WTC11 (cell line): Measurements from ENCODE around the gene BBLN.

Experiments used
- CTCF ChIP-seq: fragments of 200-600 bp; IDR thresholded peaks from 2 replicates; pipeline ENCODE4 v1.8.0; 2022; ENCODE audit warnings: antibody characterized with exemption
- E2F1 ChIP-seq: sonication (generic); formaldehyde crosslinking; IDR thresholded peaks from 2 replicates; pipeline ENCODE4 v1.8.0; 2022; ENCODE audit warnings: mild to moderate bottlenecking, missing genetic modification reagents
- GABPB1 ChIP-seq: sonication (generic); formaldehyde crosslinking; IDR thresholded peaks from 2 replicates; pipeline ENCODE4 v1.8.1; 2023; ENCODE audit warnings: mild to moderate bottlenecking, missing genetic modification reagents
- JUN ChIP-seq: sonication (generic); formaldehyde crosslinking; IDR thresholded peaks from 2 replicates; pipeline ENCODE4 v1.8.0; 2023; ENCODE audit warnings: mild to moderate bottlenecking, missing genetic modification reagents
- NR2C2 ChIP-seq: sonication (generic); formaldehyde crosslinking; IDR thresholded peaks from 2 replicates; pipeline ENCODE4 v1.8.0; 2022; ENCODE audit warnings: mild to moderate bottlenecking, missing genetic modification reagents
- NR3C1 ChIP-seq: sonication (generic); formaldehyde crosslinking; conservative IDR thresholded peaks from 2 replicates; pipeline ENCODE4 v1.8.1; 2023; ENCODE audit warnings: low read depth, mild to moderate bottlenecking, missing genetic modification reagents
- TP53 ChIP-seq: sonication (generic); formaldehyde crosslinking; IDR thresholded peaks from 2 replicates; pipeline ENCODE4 v1.8.1; 2023; ENCODE audit warnings: mild to moderate bottlenecking, missing genetic modification reagents
- USF1 ChIP-seq: sonication (generic); formaldehyde crosslinking; IDR thresholded peaks from 2 replicates; pipeline ENCODE4 v1.8.0; 2022; ENCODE audit warnings: mild to moderate bottlenecking, missing genetic modification reagents
- ZNF138 ChIP-seq: sonication (generic); formaldehyde crosslinking; conservative IDR thresholded peaks from 2 replicates; pipeline ENCODE4 v1.8.1; 2022; ENCODE audit warnings: mild to moderate bottlenecking, moderate library complexity, missing genetic modification reagents
- ZNF232 ChIP-seq: sonication (generic); formaldehyde crosslinking; IDR thresholded peaks from 2 replicates; pipeline ENCODE4 v1.8.0; 2022; ENCODE audit warnings: mild to moderate bottlenecking, missing genetic modification reagents
- TF ChIP-seq, protein P1 (sequence below): sonication (generic); formaldehyde crosslinking; IDR thresholded peaks from 2 replicates; pipeline ENCODE4 v1.8.0; 2022; ENCODE audit warnings: missing genetic modification reagents
- TF ChIP-seq, protein P2 (sequence below): sonication (generic); formaldehyde crosslinking; IDR thresholded peaks from 2 replicates; pipeline ENCODE4 v1.8.1; 2023; ENCODE audit warnings: mild to moderate bottlenecking, missing genetic modification reagents

DNA sequence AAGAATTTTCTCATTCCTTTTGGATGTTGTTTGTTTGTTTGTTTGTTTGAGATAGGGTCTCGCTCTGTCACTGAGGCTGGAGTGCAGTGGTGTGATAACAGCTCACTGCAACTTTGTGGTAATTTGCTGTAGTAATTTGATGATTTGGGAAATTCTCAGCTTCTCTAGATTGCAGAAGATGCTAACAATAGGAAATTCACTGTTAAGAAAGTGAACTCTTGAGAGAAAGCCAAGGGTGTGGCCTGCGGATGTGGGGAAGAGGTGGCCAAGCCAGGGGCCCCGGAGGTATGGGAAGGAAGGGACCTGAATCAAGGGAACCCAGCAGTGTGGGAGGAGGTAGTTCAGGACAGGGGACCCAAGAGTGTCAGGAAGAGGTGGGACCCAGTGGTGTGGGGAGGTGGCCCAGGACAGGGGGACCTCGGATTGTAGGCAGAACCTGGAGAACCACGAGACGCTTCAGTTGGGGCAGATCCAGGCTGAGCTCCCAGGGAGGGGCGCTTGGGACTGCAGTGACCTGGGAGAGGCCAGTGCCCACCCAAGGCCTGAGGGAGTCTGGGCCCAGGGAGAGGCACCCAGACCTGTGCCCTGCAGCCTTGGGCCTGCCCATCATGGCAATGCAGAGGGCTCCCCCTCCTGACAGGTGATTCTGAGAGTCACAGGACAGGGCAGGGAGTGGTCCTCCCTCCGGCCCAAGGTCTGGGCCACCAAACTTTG lies 16.4 kb upstream of the BBLN start:
- TF ChIP-seq ZNF138 (no peak), NR2C2 (CRISPR knock-in tag) (no peak), CTCF (no peak), USF1 (CRISPR knock-in tag) (no peak), TP53 (CRISPR knock-in tag) (no peak), JUN (CRISPR knock-in tag) (no peak), E2F1 (no peak), NR3C1 (no peak), GABPB1 (CRISPR knock-in tag) (no peak), ZNF232 (CRISPR knock-in tag) (no peak)
- TF ChIP-seq, protein P1, sequence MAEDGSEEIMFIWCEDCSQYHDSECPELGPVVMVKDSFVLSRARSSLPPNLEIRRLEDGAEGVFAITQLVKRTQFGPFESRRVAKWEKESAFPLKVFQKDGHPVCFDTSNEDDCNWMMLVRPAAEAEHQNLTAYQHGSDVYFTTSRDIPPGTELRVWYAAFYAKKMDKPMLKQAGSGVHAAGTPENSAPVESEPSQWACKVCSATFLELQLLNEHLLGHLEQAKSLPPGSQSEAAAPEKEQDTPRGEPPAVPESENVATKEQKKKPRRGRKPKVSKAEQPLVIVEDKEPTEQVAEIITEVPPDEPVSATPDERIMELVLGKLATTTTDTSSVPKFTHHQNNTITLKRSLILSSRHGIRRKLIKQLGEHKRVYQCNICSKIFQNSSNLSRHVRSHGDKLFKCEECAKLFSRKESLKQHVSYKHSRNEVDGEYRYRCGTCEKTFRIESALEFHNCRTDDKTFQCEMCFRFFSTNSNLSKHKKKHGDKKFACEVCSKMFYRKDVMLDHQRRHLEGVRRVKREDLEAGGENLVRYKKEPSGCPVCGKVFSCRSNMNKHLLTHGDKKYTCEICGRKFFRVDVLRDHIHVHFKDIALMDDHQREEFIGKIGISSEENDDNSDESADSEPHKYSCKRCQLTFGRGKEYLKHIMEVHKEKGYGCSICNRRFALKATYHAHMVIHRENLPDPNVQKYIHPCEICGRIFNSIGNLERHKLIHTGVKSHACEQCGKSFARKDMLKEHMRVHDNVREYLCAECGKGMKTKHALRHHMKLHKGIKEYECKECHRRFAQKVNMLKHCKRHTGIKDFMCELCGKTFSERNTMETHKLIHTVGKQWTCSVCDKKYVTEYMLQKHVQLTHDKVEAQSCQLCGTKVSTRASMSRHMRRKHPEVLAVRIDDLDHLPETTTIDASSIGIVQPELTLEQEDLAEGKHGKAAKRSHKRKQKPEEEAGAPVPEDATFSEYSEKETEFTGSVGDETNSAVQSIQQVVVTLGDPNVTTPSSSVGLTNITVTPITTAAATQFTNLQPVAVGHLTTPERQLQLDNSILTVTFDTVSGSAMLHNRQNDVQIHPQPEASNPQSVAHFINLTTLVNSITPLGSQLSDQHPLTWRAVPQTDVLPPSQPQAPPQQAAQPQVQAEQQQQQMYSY, result no peak
- TF ChIP-seq, protein P2, sequence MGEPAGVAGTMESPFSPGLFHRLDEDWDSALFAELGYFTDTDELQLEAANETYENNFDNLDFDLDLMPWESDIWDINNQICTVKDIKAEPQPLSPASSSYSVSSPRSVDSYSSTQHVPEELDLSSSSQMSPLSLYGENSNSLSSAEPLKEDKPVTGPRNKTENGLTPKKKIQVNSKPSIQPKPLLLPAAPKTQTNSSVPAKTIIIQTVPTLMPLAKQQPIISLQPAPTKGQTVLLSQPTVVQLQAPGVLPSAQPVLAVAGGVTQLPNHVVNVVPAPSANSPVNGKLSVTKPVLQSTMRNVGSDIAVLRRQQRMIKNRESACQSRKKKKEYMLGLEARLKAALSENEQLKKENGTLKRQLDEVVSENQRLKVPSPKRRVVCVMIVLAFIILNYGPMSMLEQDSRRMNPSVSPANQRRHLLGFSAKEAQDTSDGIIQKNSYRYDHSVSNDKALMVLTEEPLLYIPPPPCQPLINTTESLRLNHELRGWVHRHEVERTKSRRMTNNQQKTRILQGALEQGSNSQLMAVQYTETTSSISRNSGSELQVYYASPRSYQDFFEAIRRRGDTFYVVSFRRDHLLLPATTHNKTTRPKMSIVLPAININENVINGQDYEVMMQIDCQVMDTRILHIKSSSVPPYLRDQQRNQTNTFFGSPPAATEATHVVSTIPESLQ (CRISPR knock-in tag), result no peak
